SK-N-SH (cell line): ENCODE results near the gene COP1. TPM values are rescaled to one million over a fixed set of nuclear protein-coding genes. Genes with fewer than 3 reads are reported as not detected.

Source experiments
- CTCF ChIA-PET: fragments of 300-600, 350-600 bp; formaldehyde crosslinking; extraction: SDS; loops from one replicate; lab custom pipeline; 2021; lab: Yijun Ruan, JAX
- POLR2A ChIA-PET: fragments of 350-600 bp; sonication (Branson Sonifier 250); formaldehyde crosslinking; extraction: SDS; loops from one replicate; lab custom pipeline; 2020; ENCODE audit warnings: antibody characterized with exemption, inconsistent platforms; lab: Yijun Ruan, JAX
- DNase-seq: peaks from one replicate; pipeline ENCODE4 v3.0.0; 2012
- H2AFZ ChIP-seq: fragments of 200-600 bp; sonication (generic); 2 replicates; pipeline ENCODE4 v1.8.1; 2016; ENCODE audit warnings: antibody characterized with exemption, mild to moderate bottlenecking, low read depth
- H3F3A ChIP-seq: fragments of 200-600 bp; sonication (generic); replicated peaks from 2 replicates; pipeline ENCODE3; 2016; ENCODE audit warnings: antibody characterized with exemption, mild to moderate bottlenecking; ENCODE audit not compliant: insufficient read depth
- H3K27ac ChIP-seq, 2 experiments: fragments of 200-500 bp in 1 of 2; fragments of 200-600 bp in 1 of 2; sonication (Bioruptor generic) in 1 of 2; sonication (generic), shearing (Covaris generic) in 1 of 2; 2 replicates each; pipeline versions ENCODE4 v1.5.1 to v1.6.1; 2014 to 2016; ENCODE audit warnings: low read depth in 2 of 2, inconsistent platforms in 1 of 2, low read length in 1 of 2, mild to moderate bottlenecking in 1 of 2, mixed read lengths in 1 of 2
- H3K27me3 ChIP-seq: fragments of 200-600 bp; sonication (generic), shearing (Covaris generic); 2 replicates; pipeline ENCODE4 v1.6.1; 2016; ENCODE audit warnings: mixed run types; ENCODE audit not compliant: insufficient read depth
- H3K36me3 ChIP-seq, 2 experiments: fragments of 200-500 bp in 1 of 2; fragments of 200-600 bp in 1 of 2; sonication (Bioruptor generic) in 1 of 2; sonication (generic) in 1 of 2; replicated peaks in 1 of 2; 2 replicates each; pipeline versions ENCODE3 to v1.5.1; 2014 to 2016; ENCODE audit warnings: low read length in 1 of 2, mild to moderate bottlenecking in 1 of 2; ENCODE audit not compliant: insufficient read depth in 2 of 2, control insufficient read depth in 1 of 2
- H3K4me1 ChIP-seq, 2 experiments: fragments of 200-500 bp in 1 of 2; fragments of 200-600 bp in 1 of 2; sonication (Bioruptor generic) in 1 of 2; sonication (generic), shearing (Covaris generic) in 1 of 2; 2 replicates each; pipeline versions ENCODE4 v1.5.1 to v1.6.1; 2014 to 2016; ENCODE audit warnings: low read depth in 1 of 2, low read length in 1 of 2, mixed run types in 1 of 2; ENCODE audit not compliant: insufficient read depth in 2 of 2, control insufficient read depth in 1 of 2
- H3K4me2 ChIP-seq: fragments of 200-600 bp; sonication (generic), shearing (Covaris generic); 2 replicates; pipeline ENCODE4 v1.6.1; 2017; ENCODE audit warnings: mixed run types
- H3K4me3 ChIP-seq, 2 experiments: fragments of 200-500 bp in 1 of 2; fragments of 200-600 bp in 1 of 2; sonication (Bioruptor generic) in 1 of 2; sonication (generic), shearing (Covaris generic) in 1 of 2; 2 replicates each; pipeline versions ENCODE4 v1.5.1 to v1.8.1; 2014 to 2016; ENCODE audit warnings: low read depth in 2 of 2, inconsistent platforms in 1 of 2, low read length in 1 of 2, mild to moderate bottlenecking in 1 of 2, mixed read lengths in 1 of 2, moderate library complexity in 1 of 2
- H3K79me2 ChIP-seq: fragments of 200-600 bp; sonication (generic); 2 replicates; pipeline ENCODE4 v1.8.1; 2017; ENCODE audit warnings: mild to moderate bottlenecking; ENCODE audit not compliant: insufficient read depth
- H3K9ac ChIP-seq: fragments of 200-600 bp; sonication (generic); 2 replicates; pipeline ENCODE4 v1.6.1; 2017; ENCODE audit warnings: mixed run types
- H3K9me2 ChIP-seq: fragments of 200-600 bp; sonication (generic); 2 replicates; pipeline ENCODE4 v1.6.1; 2017; ENCODE audit warnings: mixed run types
- H3K9me3 ChIP-seq: fragments of 200-600 bp; sonication (generic); 2 replicates; pipeline ENCODE4 v1.6.1; 2017; ENCODE audit warnings: mixed run types, mild to moderate bottlenecking, moderate library complexity
- H4K20me1 ChIP-seq: fragments of 200-600 bp; sonication (generic); 2 replicates; pipeline ENCODE4 v1.6.1; 2017; ENCODE audit warnings: mild to moderate bottlenecking, mixed run types; ENCODE audit not compliant: insufficient read depth
- CHD2 ChIP-seq: fragments of 150-350 bp; IDR thresholded peaks from 2 replicates; pipeline ENCODE4 v1.6.1; 2018; ENCODE audit warnings: low read length; ENCODE audit not compliant: partially characterized antibody
- ELF1 ChIP-seq: IDR thresholded peaks from 2 replicates; pipeline ENCODE4 v1.4.0; 2012
- EP300 ChIP-seq, 2 experiments: IDR thresholded peaks; 2 replicates each; pipeline versions ENCODE4 v1.4.0 to v1.6.1; 2012; ENCODE audit warnings: borderline replicate concordance in 1 of 2, low read depth in 1 of 2, low read length in 1 of 2
- FOXJ3 ChIP-seq: sonication (generic); formaldehyde crosslinking; IDR thresholded peaks from 2 replicates; pipeline ENCODE4 v1.5.1; 2020; ENCODE audit warnings: mild to moderate bottlenecking, missing genetic modification reagents
- FOXM1 ChIP-seq: IDR thresholded peaks from 2 replicates; pipeline ENCODE4 v1.4.0; 2012; ENCODE audit warnings: low read depth, mild to moderate bottlenecking
- GATA2 ChIP-seq: sonication (generic); formaldehyde crosslinking; IDR thresholded peaks from 2 replicates; pipeline ENCODE4 v1.5.0; 2020; ENCODE audit warnings: mild to moderate bottlenecking, missing genetic modification reagents
- MXI1 ChIP-seq: IDR thresholded peaks from 2 replicates; pipeline ENCODE4 v1.6.1; 2012; ENCODE audit warnings: mild to moderate bottlenecking, low read depth, low read length, improper control_type of control experiment
- NFIC ChIP-seq: IDR thresholded peaks from 2 replicates; pipeline ENCODE4 v1.4.0; 2012; ENCODE audit warnings: borderline replicate concordance
- NRF1 ChIP-seq: IDR thresholded peaks from 2 replicates; pipeline ENCODE4 v1.6.1; 2012; ENCODE audit warnings: low read depth, mild to moderate bottlenecking, low read length
- RAD21 ChIP-seq: IDR thresholded peaks from 2 replicates; pipeline ENCODE4 v1.6.1; 2012; ENCODE audit warnings: mild to moderate bottlenecking, low read length
- SMC3 ChIP-seq: IDR thresholded peaks from 2 replicates; pipeline ENCODE4 v1.6.1; 2012; ENCODE audit warnings: low read depth, low read length, improper control_type of control experiment
- TAF1 ChIP-seq: IDR thresholded peaks from 2 replicates; pipeline ENCODE4 v1.6.1; 2012; ENCODE audit warnings: low read depth, mild to moderate bottlenecking, low read length, moderate library complexity, borderline replicate concordance
- USF1 ChIP-seq: IDR thresholded peaks from 2 replicates; pipeline ENCODE4 v1.4.0; 2012; ENCODE audit warnings: low read depth, borderline replicate concordance
- WGBS: methylation state at CpG from one replicate; pipeline ENCODE4 v1.1.6; 2017; ENCODE audit warnings: low lambda C conversion rate; 5-methylcytosine and 5-hydroxymethylcytosine counted together
- polyA plus RNA-seq, 3 experiments: library from polyadenylated mRNA; depleted of rRNA; stranded (reverse); fragments of >200 nt; gene quantifications; 2 replicates each; pipeline ENCODE4 v1.2.3, GENCODE V29; 2012
- TF ChIP-seq, protein P1 (sequence below): IDR thresholded peaks from 2 replicates; pipeline ENCODE4; 2012
- TF ChIP-seq, protein P2 (sequence below): IDR thresholded peaks from 2 replicates; pipeline ENCODE4 v1.4.0; 2012; ENCODE audit warnings: low read depth
- TF ChIP-seq, protein P3 (sequence below): IDR thresholded peaks from 2 replicates; pipeline ENCODE4 v1.4.0; 2012; ENCODE audit warnings: low read depth, borderline replicate concordance
- TF ChIP-seq, protein P4 (sequence below): fragments of 150-350 bp; IDR thresholded peaks from 2 replicates; pipeline ENCODE4 v1.6.1; 2017; ENCODE audit warnings: antibody characterized with exemption, low read length, low read depth, borderline replicate concordance
- TF ChIP-seq, protein P5 (sequence below): IDR thresholded peaks from 2 replicates; pipeline ENCODE4 v1.6.1; 2012; ENCODE audit warnings: mild to moderate bottlenecking, low read depth, low read length, moderate library complexity

COP1 gene
- polyA plus RNA-seq, 1 of the 3 experiments (the other 2 are of a cell fraction): 10.3 TPM

GRCh38 chr1:175935566-175936115 is 271.4 kb downstream of the COP1 start:
- ChIA-PET POLR2A (interaction anchor here (0.6 kb wide), 1 partner anchor 260 kb away, joined by 3 read pairs; no protein-coding TSS in a partner anchor), CTCF (interaction anchor here (1.2 kb wide), 2 partner anchors 10 to 13 kb away, joined by 3 read pairs; no protein-coding TSS in a partner anchor)

DNA sequence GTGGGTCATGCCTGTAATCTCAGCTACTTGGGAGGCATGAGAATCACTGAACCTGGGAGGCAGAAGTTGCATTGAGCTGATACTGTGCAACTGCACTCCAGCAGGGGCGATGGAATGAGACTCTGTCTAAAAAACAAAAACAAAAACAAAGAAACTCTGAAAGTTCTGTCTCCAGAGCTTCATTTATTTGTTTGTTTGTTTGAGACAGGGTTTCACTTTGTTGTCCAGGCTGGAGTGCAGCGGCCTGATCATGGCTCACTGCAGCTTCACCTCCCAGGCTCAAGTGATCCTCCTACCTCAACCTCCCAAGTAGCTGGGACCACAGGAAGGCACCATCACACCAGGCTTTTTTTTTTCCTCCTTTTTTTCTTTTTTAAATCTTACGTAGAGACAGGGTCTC is 271.9 kb downstream of the COP1 start:
- H3K9me3 ChIP-seq: no peaks in the 10 kb centered on the region
- no peak for DNase-seq
- no peak overlapping the region for H2AFZ ChIP-seq
- H3F3A ChIP-seq: no peaks in the 10 kb centered on the region
- no peak overlapping the region for H3K27ac ChIP-seq
- no peak overlapping the region for H3K4me3 ChIP-seq
- H3K4me1 ChIP-seq: no peaks in the 10 kb centered on the region
- H3K9me2 ChIP-seq: no peaks in the 10 kb centered on the region
- ChIA-PET POLR2A (interaction anchor here (0.6 kb wide), 1 partner anchor 260 kb away, joined by 3 read pairs; no protein-coding TSS in a partner anchor), CTCF (interaction anchor here (1.2 kb wide), 1 partner anchor 11 kb away, joined by 3 read pairs; no protein-coding TSS in a partner anchor)
- WGBS: 92% methylated on average over 3 of the region's 3 CpGs
- no peaks in the 10 kb centered on the region for H3K27me3 ChIP-seq
- peaks cover 6 to 9% of the 10 kb centered on the region in 2 experiments for H3K36me3 ChIP-seq
- H3K9ac ChIP-seq: no peak overlapping the region
- no peaks in the 10 kb centered on the region for H3K79me2 ChIP-seq
- no peak overlapping the region for H3K4me2 ChIP-seq
- no peaks in the 10 kb centered on the region for H4K20me1 ChIP-seq
- TF ChIP-seq, protein P1, sequence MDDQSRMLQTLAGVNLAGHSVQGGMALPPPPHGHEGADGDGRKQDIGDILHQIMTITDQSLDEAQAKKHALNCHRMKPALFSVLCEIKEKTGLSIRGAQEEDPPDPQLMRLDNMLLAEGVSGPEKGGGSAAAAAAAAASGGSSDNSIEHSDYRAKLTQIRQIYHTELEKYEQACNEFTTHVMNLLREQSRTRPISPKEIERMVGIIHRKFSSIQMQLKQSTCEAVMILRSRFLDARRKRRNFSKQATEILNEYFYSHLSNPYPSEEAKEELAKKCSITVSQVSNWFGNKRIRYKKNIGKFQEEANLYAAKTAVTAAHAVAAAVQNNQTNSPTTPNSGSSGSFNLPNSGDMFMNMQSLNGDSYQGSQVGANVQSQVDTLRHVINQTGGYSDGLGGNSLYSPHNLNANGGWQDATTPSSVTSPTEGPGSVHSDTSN: no peak
- no peak for TF ChIP-seq FOXM1
- TF ChIP-seq USF1: no peak
- no peak for TF ChIP-seq GATA2
- no peak for TF ChIP-seq NFIC
- no peak for TF ChIP-seq SMC3
- TF ChIP-seq EP300 (IDR thresholded peaks at IDR 0.05; ENCODE audit: borderline replicate concordance in 1 of 2, low read depth in 1 of 2, low read length in 1 of 2): no peak
- TF ChIP-seq, protein P2, sequence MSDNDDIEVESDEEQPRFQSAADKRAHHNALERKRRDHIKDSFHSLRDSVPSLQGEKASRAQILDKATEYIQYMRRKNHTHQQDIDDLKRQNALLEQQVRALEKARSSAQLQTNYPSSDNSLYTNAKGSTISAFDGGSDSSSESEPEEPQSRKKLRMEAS: no peak
- no peak for TF ChIP-seq MXI1
- TF ChIP-seq, protein P3, sequence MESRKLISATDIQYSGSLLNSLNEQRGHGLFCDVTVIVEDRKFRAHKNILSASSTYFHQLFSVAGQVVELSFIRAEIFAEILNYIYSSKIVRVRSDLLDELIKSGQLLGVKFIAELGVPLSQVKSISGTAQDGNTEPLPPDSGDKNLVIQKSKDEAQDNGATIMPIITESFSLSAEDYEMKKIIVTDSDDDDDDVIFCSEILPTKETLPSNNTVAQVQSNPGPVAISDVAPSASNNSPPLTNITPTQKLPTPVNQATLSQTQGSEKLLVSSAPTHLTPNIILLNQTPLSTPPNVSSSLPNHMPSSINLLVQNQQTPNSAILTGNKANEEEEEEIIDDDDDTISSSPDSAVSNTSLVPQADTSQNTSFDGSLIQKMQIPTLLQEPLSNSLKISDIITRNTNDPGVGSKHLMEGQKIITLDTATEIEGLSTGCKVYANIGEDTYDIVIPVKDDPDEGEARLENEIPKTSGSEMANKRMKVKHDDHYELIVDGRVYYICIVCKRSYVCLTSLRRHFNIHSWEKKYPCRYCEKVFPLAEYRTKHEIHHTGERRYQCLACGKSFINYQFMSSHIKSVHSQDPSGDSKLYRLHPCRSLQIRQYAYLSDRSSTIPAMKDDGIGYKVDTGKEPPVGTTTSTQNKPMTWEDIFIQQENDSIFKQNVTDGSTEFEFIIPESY: no peak

More at GRCh38 chr1:175935566-175936115, 271.4 kb downstream of the COP1 start:
- H3K4me1 ChIP-seq: no peaks in the 10 kb centered on the region
- no peaks in the 10 kb centered on the region for H3K9me3 ChIP-seq
- no peak overlapping the region for H3K9ac ChIP-seq
- no peaks in the 10 kb centered on the region for H3K9me2 ChIP-seq
- H3K27me3 ChIP-seq: no peaks in the 10 kb centered on the region
- no peak for DNase-seq
- H3K79me2 ChIP-seq: no peaks in the 10 kb centered on the region
- no peak overlapping the region for H3K4me3 ChIP-seq
- peaks cover under 1 to 14% of the 10 kb centered on the region in 2 experiments for H3K36me3 ChIP-seq
- H2AFZ ChIP-seq: no peak overlapping the region
- no peak overlapping the region for H3K4me2 ChIP-seq
- H3K27ac ChIP-seq: no peak overlapping the region
- TF ChIP-seq, protein P4, sequence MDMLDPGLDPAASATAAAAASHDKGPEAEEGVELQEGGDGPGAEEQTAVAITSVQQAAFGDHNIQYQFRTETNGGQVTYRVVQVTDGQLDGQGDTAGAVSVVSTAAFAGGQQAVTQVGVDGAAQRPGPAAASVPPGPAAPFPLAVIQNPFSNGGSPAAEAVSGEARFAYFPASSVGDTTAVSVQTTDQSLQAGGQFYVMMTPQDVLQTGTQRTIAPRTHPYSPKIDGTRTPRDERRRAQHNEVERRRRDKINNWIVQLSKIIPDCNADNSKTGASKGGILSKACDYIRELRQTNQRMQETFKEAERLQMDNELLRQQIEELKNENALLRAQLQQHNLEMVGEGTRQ: no peak
- no peak for TF ChIP-seq FOXM1
- TF ChIP-seq, protein P5, sequence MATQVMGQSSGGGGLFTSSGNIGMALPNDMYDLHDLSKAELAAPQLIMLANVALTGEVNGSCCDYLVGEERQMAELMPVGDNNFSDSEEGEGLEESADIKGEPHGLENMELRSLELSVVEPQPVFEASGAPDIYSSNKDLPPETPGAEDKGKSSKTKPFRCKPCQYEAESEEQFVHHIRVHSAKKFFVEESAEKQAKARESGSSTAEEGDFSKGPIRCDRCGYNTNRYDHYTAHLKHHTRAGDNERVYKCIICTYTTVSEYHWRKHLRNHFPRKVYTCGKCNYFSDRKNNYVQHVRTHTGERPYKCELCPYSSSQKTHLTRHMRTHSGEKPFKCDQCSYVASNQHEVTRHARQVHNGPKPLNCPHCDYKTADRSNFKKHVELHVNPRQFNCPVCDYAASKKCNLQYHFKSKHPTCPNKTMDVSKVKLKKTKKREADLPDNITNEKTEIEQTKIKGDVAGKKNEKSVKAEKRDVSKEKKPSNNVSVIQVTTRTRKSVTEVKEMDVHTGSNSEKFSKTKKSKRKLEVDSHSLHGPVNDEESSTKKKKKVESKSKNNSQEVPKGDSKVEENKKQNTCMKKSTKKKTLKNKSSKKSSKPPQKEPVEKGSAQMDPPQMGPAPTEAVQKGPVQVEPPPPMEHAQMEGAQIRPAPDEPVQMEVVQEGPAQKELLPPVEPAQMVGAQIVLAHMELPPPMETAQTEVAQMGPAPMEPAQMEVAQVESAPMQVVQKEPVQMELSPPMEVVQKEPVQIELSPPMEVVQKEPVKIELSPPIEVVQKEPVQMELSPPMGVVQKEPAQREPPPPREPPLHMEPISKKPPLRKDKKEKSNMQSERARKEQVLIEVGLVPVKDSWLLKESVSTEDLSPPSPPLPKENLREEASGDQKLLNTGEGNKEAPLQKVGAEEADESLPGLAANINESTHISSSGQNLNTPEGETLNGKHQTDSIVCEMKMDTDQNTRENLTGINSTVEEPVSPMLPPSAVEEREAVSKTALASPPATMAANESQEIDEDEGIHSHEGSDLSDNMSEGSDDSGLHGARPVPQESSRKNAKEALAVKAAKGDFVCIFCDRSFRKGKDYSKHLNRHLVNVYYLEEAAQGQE: no peak
- TF ChIP-seq EP300 (IDR thresholded peaks at IDR 0.05; ENCODE audit: borderline replicate concordance in 1 of 2, low read depth in 1 of 2, low read length in 1 of 2): no peak
- TF ChIP-seq RAD21: no peak
- no peak for TF ChIP-seq FOXJ3 (CRISPR knock-in tag)
- TF ChIP-seq MXI1: no peak
- no peak for TF ChIP-seq NRF1
- no peak for TF ChIP-seq SMC3
- no peak for TF ChIP-seq ELF1
- TF ChIP-seq CHD2: no peak
- TF ChIP-seq TAF1: no peak
- H4K20me1 ChIP-seq: no peaks in the 10 kb centered on the region
- H3F3A ChIP-seq: no peaks in the 10 kb centered on the region
- 61% methylated on average over 3 of the region's 3 CpGs for WGBS
